Fibroblast of pulmonary artery (primary cell): Measurements from ENCODE around the gene SNAP47.
A peak's percentile ranks its signal among the peaks of the same experiment; 100 is the strongest.

ENCODE experiments used
- DNase-seq: peaks from one replicate; pipeline ENCODE4 v3.0.0-alpha.2; 2010; ENCODE audit warnings: low read depth
- H3K4me3 ChIP-seq: replicated peaks from 2 replicates; pipeline ENCODE4 v1.5.1; 2011; ENCODE audit warnings: low read depth, mild to moderate bottlenecking, control low read depth, low read length, moderate library complexity
- TF ChIP-seq, protein P1 (sequence below): IDR thresholded peaks from 2 replicates; pipeline ENCODE4 v1.5.1; 2011; ENCODE audit warnings: mild to moderate bottlenecking, control low read depth, low read length, inconsistent platforms; ENCODE audit errors: missing control alignments

Gene SNAP47

GRCh38 chr1:227793079-227793947 is 58.1 kb downstream of the SNAP47 start:
- no peak for DNase-seq
- TF ChIP-seq, protein P1, sequence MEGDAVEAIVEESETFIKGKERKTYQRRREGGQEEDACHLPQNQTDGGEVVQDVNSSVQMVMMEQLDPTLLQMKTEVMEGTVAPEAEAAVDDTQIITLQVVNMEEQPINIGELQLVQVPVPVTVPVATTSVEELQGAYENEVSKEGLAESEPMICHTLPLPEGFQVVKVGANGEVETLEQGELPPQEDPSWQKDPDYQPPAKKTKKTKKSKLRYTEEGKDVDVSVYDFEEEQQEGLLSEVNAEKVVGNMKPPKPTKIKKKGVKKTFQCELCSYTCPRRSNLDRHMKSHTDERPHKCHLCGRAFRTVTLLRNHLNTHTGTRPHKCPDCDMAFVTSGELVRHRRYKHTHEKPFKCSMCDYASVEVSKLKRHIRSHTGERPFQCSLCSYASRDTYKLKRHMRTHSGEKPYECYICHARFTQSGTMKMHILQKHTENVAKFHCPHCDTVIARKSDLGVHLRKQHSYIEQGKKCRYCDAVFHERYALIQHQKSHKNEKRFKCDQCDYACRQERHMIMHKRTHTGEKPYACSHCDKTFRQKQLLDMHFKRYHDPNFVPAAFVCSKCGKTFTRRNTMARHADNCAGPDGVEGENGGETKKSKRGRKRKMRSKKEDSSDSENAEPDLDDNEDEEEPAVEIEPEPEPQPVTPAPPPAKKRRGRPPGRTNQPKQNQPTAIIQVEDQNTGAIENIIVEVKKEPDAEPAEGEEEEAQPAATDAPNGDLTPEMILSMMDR, result no peak
- no peak overlapping the region for H3K4me3 ChIP-seq

GRCh38 chr1:227793948-227794816 is 58.9 kb downstream of the SNAP47 start:
- DNase-seq, result peak; percentile 71
- no peak overlapping the region for H3K4me3 ChIP-seq
- TF ChIP-seq, protein P1, result no peak

DNA sequence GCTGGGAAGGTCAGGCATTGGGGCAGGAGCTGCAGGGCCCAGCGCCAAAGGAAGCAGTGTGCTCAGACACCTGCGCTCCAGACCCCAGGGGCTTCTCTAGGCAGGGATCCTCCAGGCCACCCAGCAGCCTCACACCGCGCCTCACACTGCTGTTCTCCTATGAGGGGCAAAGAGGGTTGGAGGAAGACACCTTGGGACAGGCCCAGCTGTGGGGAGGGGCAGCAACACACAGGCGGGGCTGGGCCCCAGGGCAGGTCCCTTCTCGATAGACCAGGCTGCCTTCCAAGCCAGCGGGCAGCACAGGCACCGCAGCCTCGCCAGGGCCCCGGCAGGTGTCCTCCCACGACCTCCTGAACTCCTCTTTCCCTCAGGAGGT is 59.6 kb downstream of the SNAP47 start:
- no peak for DNase-seq
- no peak overlapping the region for H3K4me3 ChIP-seq
- TF ChIP-seq, protein P1, result no peak

- TF ChIP-seq, protein P1, result no peak
- no peak for DNase-seq
Observed at GRCh38 chr1:227795732-227796131, 60.5 kb downstream of the SNAP47 start.

GRCh38 chr1:227796359-227796915 is 61.2 kb downstream of the SNAP47 start:
- TF ChIP-seq, protein P1, result no peak
- no peak for DNase-seq
- H3K4me3 ChIP-seq, result no peak overlapping the region

More at GRCh38 chr1:227795732-227796131, 60.5 kb downstream of the SNAP47 start:
- H3K4me3 ChIP-seq, result no peak overlapping the region

DNA sequence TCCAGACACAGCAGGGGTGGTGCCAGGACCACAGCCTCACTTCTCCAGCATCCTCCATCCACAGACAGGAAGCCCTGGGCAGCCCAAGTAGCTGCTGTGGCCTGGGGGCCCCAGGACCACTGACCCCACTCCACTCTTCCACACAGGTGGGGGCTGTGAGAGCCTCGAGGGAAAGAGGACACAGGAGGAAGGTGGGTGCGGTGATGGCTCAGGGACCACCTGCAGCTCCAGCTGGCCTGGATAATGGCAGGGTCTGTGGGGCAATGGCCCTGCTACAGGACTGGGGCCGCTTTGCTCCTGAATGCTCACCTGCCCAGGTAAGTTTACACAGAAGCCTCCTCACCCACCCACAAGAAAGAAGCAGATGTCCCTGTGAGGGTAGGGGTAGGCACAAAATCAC is 61.9 kb downstream of the SNAP47 start:
- H3K4me3 ChIP-seq, result no peak overlapping the region
- no peak for DNase-seq
- TF ChIP-seq, protein P1, result no peak
